ENCODE data around the gene NEFH. TPM values are rescaled to one million over a fixed set of nuclear protein-coding genes. Genes with fewer than 3 reads are reported as not detected.

Gene NEFH
- total RNA-seq, 2 donors from 2014 or later: 0.33 to 0.52 TPM

DNA sequence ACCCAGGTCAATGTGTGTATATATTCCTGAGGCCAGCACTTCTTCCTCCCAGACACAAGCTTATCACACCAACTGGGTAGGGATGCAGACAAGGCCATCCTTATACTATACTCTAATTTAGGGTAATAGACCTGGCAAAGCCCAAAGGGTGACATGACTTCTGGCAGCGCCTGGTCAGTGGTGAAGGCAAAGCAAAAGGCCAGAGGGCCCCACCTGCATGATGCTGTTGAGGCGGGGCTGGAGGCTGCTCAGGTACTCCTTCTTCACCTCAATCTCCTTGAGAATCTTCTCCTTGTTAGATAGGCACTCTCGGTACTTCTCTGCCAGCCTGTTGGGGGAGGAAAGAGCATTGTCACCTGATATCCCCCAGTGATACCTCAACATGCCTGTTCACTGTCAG, 56.4 kb downstream of the NEFH start:
- H3K27ac ChIP-seq: no peak overlapping the region
- TF ChIP-seq, protein P1, sequence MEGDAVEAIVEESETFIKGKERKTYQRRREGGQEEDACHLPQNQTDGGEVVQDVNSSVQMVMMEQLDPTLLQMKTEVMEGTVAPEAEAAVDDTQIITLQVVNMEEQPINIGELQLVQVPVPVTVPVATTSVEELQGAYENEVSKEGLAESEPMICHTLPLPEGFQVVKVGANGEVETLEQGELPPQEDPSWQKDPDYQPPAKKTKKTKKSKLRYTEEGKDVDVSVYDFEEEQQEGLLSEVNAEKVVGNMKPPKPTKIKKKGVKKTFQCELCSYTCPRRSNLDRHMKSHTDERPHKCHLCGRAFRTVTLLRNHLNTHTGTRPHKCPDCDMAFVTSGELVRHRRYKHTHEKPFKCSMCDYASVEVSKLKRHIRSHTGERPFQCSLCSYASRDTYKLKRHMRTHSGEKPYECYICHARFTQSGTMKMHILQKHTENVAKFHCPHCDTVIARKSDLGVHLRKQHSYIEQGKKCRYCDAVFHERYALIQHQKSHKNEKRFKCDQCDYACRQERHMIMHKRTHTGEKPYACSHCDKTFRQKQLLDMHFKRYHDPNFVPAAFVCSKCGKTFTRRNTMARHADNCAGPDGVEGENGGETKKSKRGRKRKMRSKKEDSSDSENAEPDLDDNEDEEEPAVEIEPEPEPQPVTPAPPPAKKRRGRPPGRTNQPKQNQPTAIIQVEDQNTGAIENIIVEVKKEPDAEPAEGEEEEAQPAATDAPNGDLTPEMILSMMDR (IDR thresholded peaks at IDR 0.05): no peak
- no peak for TF ChIP-seq POLR2A (IDR thresholded peaks at IDR 0.05)
- DNase-seq (no peak), ATAC-seq (no peak)
- H3K4me1 ChIP-seq: no peaks in the 10 kb centered on the region
- intact Hi-C loops (cut with DNase I): no loop called here
- no peak overlapping the region for H3K4me3 ChIP-seq
- peaks cover 3 to 18% of the 10 kb centered on the region in 2 donors for H3K36me3 ChIP-seq (replicated peaks in 1 of 2; ENCODE audit: insufficient read depth in 1 of 2, low read depth in 2 of 2)
- H3K27me3 ChIP-seq: no peaks in the 10 kb centered on the region
- WGBS, 2 donors: 97 to 100% methylated on average over 3 of the region's 3 CpGs
- no peaks in the 10 kb centered on the region for H3K9me3 ChIP-seq

DNA sequence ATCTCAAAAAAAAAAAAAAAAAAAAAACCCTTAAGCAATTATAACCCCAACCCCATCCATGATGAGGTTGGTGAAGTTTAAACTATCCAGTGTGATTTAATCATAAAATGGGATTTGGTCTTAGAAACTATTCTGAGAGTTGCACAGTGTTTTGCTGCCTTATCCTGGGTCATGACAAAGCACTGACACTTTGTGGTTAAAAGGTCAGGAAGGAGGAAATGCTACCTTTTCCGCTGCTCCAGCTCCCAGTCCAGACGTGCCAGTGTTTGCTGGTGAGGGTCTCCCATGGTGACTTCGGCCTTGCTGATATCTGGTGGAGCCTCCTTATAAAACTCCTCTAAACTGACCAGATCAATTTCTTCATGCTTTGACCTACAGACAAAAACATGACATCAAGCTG, 59.1 kb downstream of the NEFH start:
- intact Hi-C loops (cut with DNase I): no loop called here
- H3K27me3 ChIP-seq: no peaks in the 10 kb centered on the region
- ATAC-seq (no peak), DNase-seq (no peak)
- H3K36me3 ChIP-seq (replicated peaks in 1 of 2; ENCODE audit: insufficient read depth in 1 of 2, low read depth in 2 of 2): peaks cover 3 to 15% of the 10 kb centered on the region in 2 donors
- no peaks in the 10 kb centered on the region for H3K4me1 ChIP-seq
- no peaks in the 10 kb centered on the region for H3K9me3 ChIP-seq
- TF ChIP-seq, protein P1 (IDR thresholded peaks at IDR 0.05): no peak
- no peak for TF ChIP-seq POLR2A (IDR thresholded peaks at IDR 0.05)
- H3K4me3 ChIP-seq: no peak overlapping the region
- H3K27ac ChIP-seq: no peak overlapping the region
- WGBS, 2 donors: 84 to 90% methylated on average over 3 of the region's 3 CpGs

Other genes starting within 250 kb of the NEFH start
- 10 to 100 TPM; 32.4 to 42.2 TPM for gene RHBDD3, start 212.2 kb upstream of the NEFH start, total RNA-seq
- gene EWSR1, start 211.9 kb upstream of the NEFH start, total RNA-seq: 100 to 1,000 TPM; 142 to 175 TPM
- 10 to 100 TPM; 15.8 to 19.2 TPM for gene GAS2L1, start 173.6 kb upstream of the NEFH start, total RNA-seq
- gene RASL10A, start 164.5 kb upstream of the NEFH start, total RNA-seq: under 1 TPM in 1 of 2 donors, not detected in 1; 0.78 TPM
- gene AP1B1, start 91.6 kb upstream of the NEFH start, total RNA-seq: 10 to 100 TPM; 45.5 to 66.9 TPM
- gene RFPL1, start 41.6 kb upstream of the NEFH start, total RNA-seq: not detected
- gene THOC5, start 73.5 kb downstream of the NEFH start, total RNA-seq: 10 to 100 TPM; 20.0 to 29.0 TPM
- 10 to 100 TPM in 1 of 2 donors, 1 to 10 TPM in 1; 9.2 to 25.4 TPM for gene NIPSNAP1, start 100.9 kb downstream of the NEFH start, total RNA-seq
- 10 to 100 TPM; 21.4 to 26.5 TPM for gene NF2, start 123.4 kb downstream of the NEFH start, total RNA-seq
- 1 to 10 TPM in 1 of 2 donors, under 1 TPM in 1; 0.78 to 2.6 TPM for gene CABP7, start 239.8 kb downstream of the NEFH start, total RNA-seq

Data from body of pancreas (tissue), 4 donors.